Common myeloid progenitor, CD34-positive (primary cell): ENCODE results near the gene GCK. TPM values are rescaled to one million over a fixed set of nuclear protein-coding genes. Genes with fewer than 3 reads are reported as not detected.

Source experiments
- CTCF ChIA-PET: fragments of 350-600 bp; sonication (Branson Sonifier 250); formaldehyde crosslinking; loops from one replicate; lab custom pipeline; 2021; ENCODE audit warnings: antibody characterized with exemption; lab: Charles Lee
- POLR2A ChIA-PET: fragments of 350-600 bp; sonication (Branson Sonifier 250); formaldehyde crosslinking; loops from one replicate; lab custom pipeline; 2021; ENCODE audit warnings: antibody characterized with exemption; lab: Charles Lee
- DNase-seq, 3 donors: peaks; one replicate each; pipeline versions ENCODE4 v3.0.0 to v3.0.0-alpha.2; 2013
- H3K27ac ChIP-seq, 2 experiments: 1 replicate in 1 of 2; 2 replicates in 1 of 2; pipeline ENCODE4 v1.7.0; 2013; ENCODE audit warnings: inconsistent platforms in 2 of 2, low read length in 2 of 2, mild to moderate bottlenecking in 2 of 2, low read depth in 1 of 2, moderate library complexity in 1 of 2; ENCODE audit not compliant: severe bottlenecking in 2 of 2, insufficient read depth in 1 of 2, poor library complexity in 1 of 2
- H3K27me3 ChIP-seq, 5 experiments: replicated peaks in 2 of 5; 1 replicate in 3 of 5; 2 replicates in 2 of 5; pipeline versions ENCODE4 v1.6.1 to v1.7.0; 2013; ENCODE audit warnings: low read length in 4 of 5, mild to moderate bottlenecking in 2 of 5, moderate library complexity in 2 of 5, inconsistent platforms in 1 of 5; ENCODE audit not compliant: insufficient read depth in 5 of 5, control insufficient read depth in 4 of 5
- H3K36me3 ChIP-seq, 4 experiments: 1 replicate in 2 of 4; 2 replicates in 2 of 4; pipeline versions ENCODE4 v1.6.1 to v1.7.0; 2013; ENCODE audit warnings: low read length in 3 of 4, control low read depth in 1 of 4, mild to moderate bottlenecking in 1 of 4; ENCODE audit not compliant: control insufficient read depth in 4 of 4, insufficient read depth in 4 of 4
- H3K4me1 ChIP-seq, 4 experiments: 1 replicate in 3 of 4; 2 replicates in 1 of 4; pipeline versions ENCODE4 v1.6.1 to v1.7.1; 2013; ENCODE audit warnings: low read length in 3 of 4, mild to moderate bottlenecking in 3 of 4, control low read depth in 1 of 4, inconsistent platforms in 1 of 4, moderate library complexity in 1 of 4; ENCODE audit not compliant: control insufficient read depth in 4 of 4, insufficient read depth in 4 of 4; ENCODE audit errors: control extremely low read depth in 1 of 4
- H3K4me3 ChIP-seq, 7 experiments: 1 replicate in 4 of 7; 2 replicates in 3 of 7; pipeline versions ENCODE4 v1.5.1 to v1.7.0; 2013; ENCODE audit warnings: mild to moderate bottlenecking in 7 of 7, low read length in 6 of 7, moderate library complexity in 6 of 7, inconsistent platforms in 2 of 7, low read depth in 2 of 7, control low read depth in 1 of 7; ENCODE audit not compliant: insufficient read depth in 4 of 7, control insufficient read depth in 1 of 7; ENCODE audit errors: extremely low read depth in 1 of 7
- H3K9me3 ChIP-seq, 5 experiments: 1 replicate in 4 of 5; 2 replicates in 1 of 5; pipeline versions ENCODE4 v1.6.1 to v1.7.1; 2013; ENCODE audit warnings: low read length in 4 of 5, mild to moderate bottlenecking in 2 of 5, inconsistent platforms in 1 of 5, low read depth in 1 of 5, moderate library complexity in 1 of 5; ENCODE audit not compliant: control insufficient read depth in 4 of 5, insufficient read depth in 2 of 5; ENCODE audit errors: control extremely low read depth in 1 of 5
- WGBS: methylation state at CpG from one replicate; pipeline ENCODE4 v1.1.5; 2013; ENCODE audit not compliant: insufficient coverage; 5-methylcytosine and 5-hydroxymethylcytosine counted together
- polyA plus RNA-seq: library from polyadenylated mRNA; unstranded; fragments of 120-200 nt; gene quantifications from one replicate; pipeline ENCODE4 v1.2.1, GENCODE V29; 2013

GCK gene
- 0.30 TPM for polyA plus RNA-seq

- Histone ChIP-seq H3K27me3 (peaks cover 0 to 5% (median 2%) of the 10 kb centered on the region in 5 experiments), H3K36me3 (no peaks in the 10 kb centered on the region), H3K9me3 (no peaks in the 10 kb centered on the region), H3K4me1 (no peaks in the 10 kb centered on the region), H3K4me3 (no peak within 1 kb of the TSS), H3K27ac (no peak within 1 kb of the TSS)
- ChIA-PET CTCF (interaction anchor here (0.6 kb wide), 1 partner anchor 11 kb away, joined by 3 read pairs; the partner anchor contains the start of gene YKT6), POLR2A (no interaction called here)
- DNase-seq = no peak
- 97% methylated on average over 5 of the region's 11 CpGs for WGBS
Observed at GRCh38 chr7:44189286-44189992, at the start of gene GCK. TSS of gene GCK (minus strand) at chr7:44189439. CDS start at chr7:44188953, 486 bp downstream.

GRCh38 chr7:44238116-44238695, 49.0 kb upstream of the GCK start:
- ChIA-PET POLR2A (no interaction called here), CTCF (interaction anchor here (1.0 kb wide), 1 partner anchor 31 kb away, joined by 3 read pairs; no protein-coding TSS in a partner anchor)
- no peak overlapping the region for H3K27ac ChIP-seq
- no peaks in the 10 kb centered on the region for H3K36me3 ChIP-seq
- no peaks in the 10 kb centered on the region for H3K27me3 ChIP-seq
- no peaks in the 10 kb centered on the region for H3K9me3 ChIP-seq
- H3K4me3 ChIP-seq = no peak overlapping the region
- H3K4me1 ChIP-seq = peaks cover 0 to 4% (median 1%) of the 10 kb centered on the region in 4 experiments
- DNase-seq = no peak
- WGBS = 95% methylated on average over 9 of the region's 17 CpGs

- H3K27me3 ChIP-seq = no peaks in the 10 kb centered on the region
- no peaks in the 10 kb centered on the region for H3K9me3 ChIP-seq
- H3K27ac ChIP-seq = no peak overlapping the region
- no peaks in the 10 kb centered on the region for H3K36me3 ChIP-seq
- 87% methylated on average over 6 of the region's 10 CpGs for WGBS
- H3K4me3 ChIP-seq = no peak overlapping the region
- CTCF ChIA-PET = no interaction called here
- no peak for DNase-seq
- POLR2A ChIA-PET = no interaction called here
- H3K4me1 ChIP-seq = peaks cover 0 to 4% (median 1%) of the 10 kb centered on the region in 4 experiments
Observed at GRCh38 chr7:44237696-44238095, 48.5 kb upstream of the GCK start.

- no peak for DNase-seq
- POLR2A ChIA-PET = no interaction called here
- peaks cover 0 to 4% (median 1%) of the 10 kb centered on the region in 4 experiments for H3K4me1 ChIP-seq
- CTCF ChIA-PET = interaction anchor here (0.8 to 1.4 kb wide), 3 partner anchors 13 to 72 kb away, joined by 3 read pairs; no protein-coding TSS in a partner anchor
- 82% methylated on average over 3 of the region's 4 CpGs for WGBS
- no peaks in the 10 kb centered on the region for H3K27me3 ChIP-seq
- H3K4me3 ChIP-seq = no peak overlapping the region
- H3K27ac ChIP-seq = no peak overlapping the region
- no peaks in the 10 kb centered on the region for H3K36me3 ChIP-seq
- no peaks in the 10 kb centered on the region for H3K9me3 ChIP-seq
Observed at GRCh38 chr7:44236333-44236728, 47.1 kb upstream of the GCK start.

- Histone ChIP-seq H3K9me3 (no peaks in the 10 kb centered on the region), H3K27ac (no peak overlapping the region), H3K36me3 (no peaks in the 10 kb centered on the region), H3K4me1 (peaks cover 0 to under 1% (median 0%) of the 10 kb centered on the region in 4 experiments), H3K27me3 (no peaks in the 10 kb centered on the region), H3K4me3 (no peak overlapping the region)
- no peak for DNase-seq
- CTCF ChIA-PET = interaction anchor here (1.0 to 1.9 kb wide), 4 partner anchors 7 to 73 kb away, joined by 3 to 7 read pairs (median 4); no protein-coding TSS in a partner anchor
- WGBS = 86% methylated on average over 18 of the region's 22 CpGs
- POLR2A ChIA-PET = no interaction called here
Observed at GRCh38 chr7:44235582-44236332, 46.5 kb upstream of the GCK start.

GRCh38 chr7:44235066-44235465, 45.8 kb upstream of the GCK start:
- no peak overlapping the region for H3K27ac ChIP-seq
- no peaks in the 10 kb centered on the region for H3K27me3 ChIP-seq
- ChIA-PET CTCF (interaction anchor here (1.7 to 1.9 kb wide), 2 partner anchors 8 to 11 kb away, joined by 5 to 7 read pairs; no protein-coding TSS in a partner anchor), POLR2A (no interaction called here)
- H3K36me3 ChIP-seq = no peaks in the 10 kb centered on the region
- no peaks in the 10 kb centered on the region for H3K9me3 ChIP-seq
- no peaks in the 10 kb centered on the region for H3K4me1 ChIP-seq
- no peak overlapping the region for H3K4me3 ChIP-seq
- WGBS = 97% methylated on average over 3 of the region's 8 CpGs
- DNase-seq = no peak
